HepG2 (cell line): ENCODE results near the gene NHERF2. TPM values are rescaled to one million over a fixed set of nuclear protein-coding genes. Genes with fewer than 3 reads are reported as not detected.

ENCODE experiments used
- ATAD3A ChIP-seq: sonication (generic); formaldehyde crosslinking; IDR thresholded peaks from 2 replicates; pipeline ENCODE4 v1.4.0; 2020; ENCODE audit warnings: missing genetic modification reagents
- CENPX ChIP-seq: sonication (generic); formaldehyde crosslinking; IDR thresholded peaks from 2 replicates; pipeline ENCODE4 v1.9.0; 2021; ENCODE audit warnings: mild to moderate bottlenecking, missing genetic modification reagents, moderate library complexity
- DMAP1 ChIP-seq: IDR thresholded peaks from 2 replicates; pipeline ENCODE4 v1.6.1; 2016
- FIP1L1 ChIP-seq: fragments of 200-400 bp; formaldehyde crosslinking; IDR thresholded peaks from 2 replicates; pipeline ENCODE4 v1.6.1; 2018; ENCODE audit warnings: low read depth, mild to moderate bottlenecking, low read length, moderate library complexity, borderline replicate concordance; ENCODE audit not compliant: insufficient read depth
- KAT7 ChIP-seq: IDR thresholded peaks from 2 replicates; pipeline ENCODE4 v1.6.1; 2018; ENCODE audit warnings: borderline replicate concordance, missing compliant biosample characterization
- KAT8 ChIP-seq: IDR thresholded peaks from 2 replicates; pipeline ENCODE4 v1.6.1; 2016; ENCODE audit warnings: missing genetic modification reagents, missing compliant biosample characterization
- KDM5B ChIP-seq: sonication (generic); formaldehyde crosslinking; IDR thresholded peaks from 2 replicates; pipeline ENCODE4 v1.4.0; 2020; ENCODE audit warnings: missing genetic modification reagents, mild to moderate bottlenecking, borderline replicate concordance
- MBNL3 ChIP-seq: fragments of 250-450 bp; sonication (Bioruptor Pico); conservative IDR thresholded peaks from 2 replicates; pipeline ENCODE4 v1.8.0; 2022; ENCODE audit warnings: mild to moderate bottlenecking, inconsistent platforms
- MXI1 ChIP-seq: IDR thresholded peaks from 3 replicates; pipeline ENCODE4 v1.6.1; 2012; ENCODE audit warnings: low read depth, low read length, inconsistent platforms, borderline replicate concordance
- NCOR1 ChIP-seq: fragments of 200-600 bp; sonication (generic); IDR thresholded peaks from 2 replicates; pipeline ENCODE4 v1.7.0; 2017; ENCODE audit warnings: antibody characterized with exemption, low read length, borderline replicate concordance
- PCBP2 ChIP-seq: fragments of 200-400 bp; formaldehyde crosslinking; optimal IDR thresholded peaks from 2 replicates; pipeline ENCODE3; 2018; ENCODE audit warnings: low read length, low read depth; ENCODE audit not compliant: poor library complexity, severe bottlenecking
- RFX3 ChIP-seq: IDR thresholded peaks from 2 replicates; pipeline ENCODE4 v1.6.1; 2016; ENCODE audit warnings: missing biosample characterization, missing genetic modification reagents
- SKIL ChIP-seq: sonication (generic); formaldehyde crosslinking; IDR thresholded peaks from 2 replicates; pipeline ENCODE4 v1.8.0; 2022; ENCODE audit warnings: missing genetic modification reagents, mild to moderate bottlenecking, moderate library complexity, borderline replicate concordance
- STAT5B ChIP-seq: sonication (generic); formaldehyde crosslinking; IDR thresholded peaks from 2 replicates; pipeline ENCODE4 v1.4.0; 2020; ENCODE audit warnings: missing genetic modification reagents
- ZFP91 ChIP-seq: sonication (generic); formaldehyde crosslinking; IDR thresholded peaks from 2 replicates; pipeline ENCODE4 v1.9.0; 2022; ENCODE audit warnings: missing genetic modification reagents, mild to moderate bottlenecking, borderline replicate concordance
- ZNF12 ChIP-seq: sonication (generic); formaldehyde crosslinking; IDR thresholded peaks from 2 replicates; pipeline ENCODE4 v1.5.0; 2020; ENCODE audit warnings: missing genetic modification reagents
- ZNF275 ChIP-seq: sonication (generic); formaldehyde crosslinking; IDR thresholded peaks from 2 replicates; pipeline ENCODE4 v1.8.0; 2022; ENCODE audit warnings: missing genetic modification reagents, mild to moderate bottlenecking, inconsistent platforms, borderline replicate concordance
- ZNF383 ChIP-seq: sonication (generic); formaldehyde crosslinking; IDR thresholded peaks from 2 replicates; pipeline ENCODE4 v1.4.0; 2020; ENCODE audit warnings: missing genetic modification reagents, mild to moderate bottlenecking, borderline replicate concordance
- ZNF547 ChIP-seq: sonication (generic); formaldehyde crosslinking; IDR thresholded peaks from 2 replicates; pipeline ENCODE4 v1.5.1; 2020; ENCODE audit warnings: mild to moderate bottlenecking, missing genetic modification reagents
- ZNF629 ChIP-seq: sonication (generic); formaldehyde crosslinking; conservative IDR thresholded peaks from 2 replicates; pipeline ENCODE4 v1.5.0; 2020; ENCODE audit warnings: missing genetic modification reagents
- ZNF639 ChIP-seq: conservative IDR thresholded peaks from 2 replicates; pipeline ENCODE4 v1.6.1; 2018; ENCODE audit warnings: missing genetic modification reagents
- ZNF720 ChIP-seq: sonication (generic); formaldehyde crosslinking; IDR thresholded peaks from 2 replicates; pipeline ENCODE4 v1.4.0; 2020; ENCODE audit warnings: missing genetic modification reagents
- ZNF839 ChIP-seq: sonication (generic); formaldehyde crosslinking; IDR thresholded peaks from 2 replicates; pipeline ENCODE4 v1.4.0; 2020; ENCODE audit warnings: missing genetic modification reagents, mild to moderate bottlenecking, borderline replicate concordance
- polyA plus RNA-seq, 8 experiments: library from polyadenylated mRNA; depleted of rRNA in 3 of 8; stranded (reverse) in 7 of 8; unstranded in 1 of 8; fragments of >200 nt; fragmentation: Illumina TruSeq in 4 of 8; extraction: Trizol in 4 of 8; gene quantifications; 2 replicates each; pipeline versions ENCODE4 v1.2.1 to v1.2.3, GENCODE V29; 2011 to 2016; ENCODE audit warnings: low read depth in 4 of 8, missing spikeins in 1 of 8, mixed read lengths in 1 of 8; ENCODE audit not compliant: insufficient read depth in 1 of 8
- total RNA-seq, 5 experiments: library from RNA; depleted of rRNA; stranded (reverse); fragments of >200 nt; fragmentation: Illumina TruSeq; extraction: Trizol; gene quantifications; 2 replicates each; pipeline ENCODE4 v1.2.3, GENCODE V29; 2016; ENCODE audit warnings: low read depth in 1 of 5

NHERF2 gene
- total and polyA plus RNA-seq, 2 of the 13 experiments (the other 11 are each of a cell fraction or from before 2014, with no cell fraction given) = 23.7 to 39.3 TPM

GRCh38 chr16:2033057-2033908 lies 6.6 kb downstream of the NHERF2 start (continued):
- TF ChIP-seq ZFP91 (no peak), ZNF839 (CRISPR knock-in tag) (no peak), ZNF720 (CRISPR knock-in tag) (no peak), FIP1L1 (no peak), KAT7 (CRISPR knock-in tag) (no peak), ZNF275 (CRISPR knock-in tag) (no peak), SKIL (CRISPR knock-in tag) (no peak), KAT8 (no peak), PCBP2 (no peak), MXI1 (no peak; the same call in 2 of the 3 replicates), ATAD3A (CRISPR knock-in tag) (no peak), STAT5B (CRISPR knock-in tag) (no peak), ZNF383 (no peak), ZNF629 (CRISPR knock-in tag) (no peak), KDM5B (no peak), ZNF12 (CRISPR knock-in tag) (no peak), MBNL3 (CRISPR knock-in tag) (no peak), DMAP1 (CRISPR knock-in tag) (no peak), ZNF639 (CRISPR knock-in tag) (no peak), ZNF547 (CRISPR knock-in tag) (no peak), RFX3 (no peak), NCOR1 (no peak), CENPX (CRISPR knock-in tag) (no peak)
